Skeletal muscle cell (primary cell): ENCODE measurements around the gene SHC3.

Experiments used
- DNase-seq: peaks from one replicate; pipeline ENCODE4 v3.0.0-alpha.2; 2010; ENCODE audit warnings: low read depth
- H3K4me3 ChIP-seq: 2 replicates; pipeline ENCODE4 v1.5.1; 2011; ENCODE audit warnings: low read depth, mild to moderate bottlenecking, control low read depth, low read length, moderate library complexity

Gene SHC3

DNA sequence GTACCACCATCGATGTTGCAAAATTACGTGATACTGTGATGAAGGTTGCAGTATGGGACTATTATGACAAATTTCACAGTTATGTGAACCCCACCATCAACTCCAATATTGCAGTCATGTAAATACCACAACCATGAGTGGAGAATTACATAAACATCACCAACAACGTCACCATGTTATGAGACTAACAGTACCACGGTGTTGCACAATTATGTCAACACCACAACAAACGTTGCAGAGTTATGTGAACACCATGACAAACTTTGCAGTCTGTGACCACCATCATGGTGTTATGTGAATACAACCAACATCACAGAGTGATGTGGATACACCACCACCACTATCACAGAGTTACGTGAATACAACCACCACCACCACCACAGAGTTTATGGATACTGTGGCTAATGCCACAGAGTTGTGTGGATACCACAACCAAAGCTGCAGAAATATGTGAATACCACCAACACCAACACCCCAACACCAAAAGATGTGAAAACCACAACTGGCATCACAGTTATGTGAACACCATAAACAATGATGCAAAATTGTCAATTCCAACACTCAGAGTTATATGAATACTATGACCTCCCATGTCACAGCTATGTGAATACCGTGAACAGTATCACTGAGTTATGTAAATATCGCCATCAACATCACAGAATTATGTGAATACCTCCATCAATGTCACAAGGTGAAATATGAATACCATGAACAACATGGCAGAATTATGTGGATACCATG lies 62.4 kb downstream of the SHC3 start:
- peak; percentile 49 for DNase-seq
- no peak overlapping the region for H3K4me3 ChIP-seq

DNA sequence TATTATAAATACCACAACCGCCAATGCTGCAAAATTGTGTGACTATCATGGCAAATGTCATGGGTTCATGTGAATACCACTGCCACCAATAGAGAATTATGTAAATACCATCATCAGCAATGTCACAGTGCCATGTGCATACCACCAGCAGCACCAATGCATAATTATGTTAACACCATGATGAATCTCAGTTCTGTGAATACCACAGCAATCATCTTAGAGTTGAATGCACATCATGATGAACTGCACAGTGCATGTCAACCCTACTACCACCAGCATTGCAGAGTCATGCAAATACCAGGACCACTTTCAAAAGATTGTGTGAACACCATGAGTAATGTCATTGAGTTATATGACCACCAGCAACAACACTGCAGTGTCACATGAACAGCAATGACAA lies 63.2 kb downstream of the SHC3 start:
- no peak for DNase-seq
- H3K4me3 ChIP-seq, result no peak overlapping the region

DNA sequence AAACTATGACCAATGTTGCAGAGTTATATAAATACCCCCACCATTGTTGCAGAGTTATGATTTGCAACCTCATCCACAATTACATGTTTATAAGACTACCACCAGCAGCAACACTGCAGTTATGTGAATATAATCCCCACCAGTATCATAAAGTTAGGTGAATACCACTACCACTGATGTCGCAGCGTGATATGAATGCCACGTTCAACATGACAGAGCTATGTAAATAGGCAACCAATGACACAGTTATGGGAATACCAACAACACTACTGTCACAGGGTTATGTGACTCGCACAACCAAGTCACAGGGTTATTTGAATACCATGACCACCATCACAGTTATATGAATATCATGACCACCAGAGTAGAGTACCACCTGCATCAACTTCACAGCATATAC lies 63.9 kb downstream of the SHC3 start:
- no peak overlapping the region for H3K4me3 ChIP-seq
- no peak for DNase-seq

DNA sequence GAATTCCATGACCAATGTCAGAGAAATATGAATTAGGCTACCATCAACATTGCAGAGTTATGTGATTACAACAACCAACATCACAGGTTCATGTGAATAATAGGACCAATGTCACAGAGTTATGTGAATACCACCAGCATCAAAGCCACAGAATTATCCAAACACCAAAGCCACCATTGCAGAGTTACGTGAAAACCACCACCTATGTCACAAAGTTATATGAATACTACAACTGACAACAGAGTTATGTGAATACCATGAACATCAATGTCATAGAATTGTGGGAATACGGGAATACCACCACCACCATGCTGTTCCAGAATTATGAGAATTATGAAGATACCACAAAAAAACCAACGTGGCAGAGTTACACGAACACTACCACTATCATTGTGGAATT lies 64.8 kb downstream of the SHC3 start:
- no peak overlapping the region for H3K4me3 ChIP-seq

DNA sequence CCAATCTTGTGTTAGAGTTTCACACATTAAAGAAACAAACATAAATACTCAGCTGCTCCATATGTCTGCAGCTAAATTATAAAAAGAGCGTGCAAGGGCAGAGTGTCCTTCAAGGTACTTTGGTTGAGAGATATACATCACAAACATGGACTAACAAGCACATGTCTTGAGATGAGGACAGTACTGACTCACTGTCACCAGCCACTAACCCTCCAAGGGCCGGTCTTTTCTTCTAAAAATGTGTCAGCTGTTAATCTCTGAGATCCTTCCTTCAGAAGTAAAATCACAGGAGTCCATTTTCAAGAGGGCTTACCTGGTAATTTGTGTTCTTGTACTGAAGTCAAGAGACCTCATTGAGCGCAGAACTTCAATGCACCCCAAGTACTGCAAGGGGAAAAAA lies 66.4 kb downstream of the SHC3 start:
- no peak overlapping the region for H3K4me3 ChIP-seq
- DNase-seq, result no peak

More for the DNA sequence above, 64.8 kb downstream of the SHC3 start:
- DNase-seq, result no peak

DNA sequence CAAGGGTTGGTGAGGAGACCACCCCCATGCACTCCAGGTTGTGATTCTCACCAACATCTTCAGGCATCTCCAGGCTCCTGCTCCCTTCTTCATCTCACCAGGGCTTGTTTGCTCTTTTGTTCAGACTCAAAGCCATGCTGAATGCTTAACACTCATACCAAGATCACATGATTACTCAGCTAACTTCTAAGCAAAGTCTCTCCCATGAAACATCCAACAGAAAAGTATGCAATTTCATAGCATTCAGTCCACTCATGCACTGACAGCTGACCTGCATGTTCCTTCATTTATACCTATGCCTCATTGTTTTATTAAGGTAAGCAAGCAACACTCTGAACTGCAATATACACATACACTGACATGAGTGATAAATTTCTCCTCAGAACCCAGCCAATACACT lies 69.0 kb downstream of the SHC3 start:
- no peak for DNase-seq
- H3K4me3 ChIP-seq, result no peak overlapping the region

DNA sequence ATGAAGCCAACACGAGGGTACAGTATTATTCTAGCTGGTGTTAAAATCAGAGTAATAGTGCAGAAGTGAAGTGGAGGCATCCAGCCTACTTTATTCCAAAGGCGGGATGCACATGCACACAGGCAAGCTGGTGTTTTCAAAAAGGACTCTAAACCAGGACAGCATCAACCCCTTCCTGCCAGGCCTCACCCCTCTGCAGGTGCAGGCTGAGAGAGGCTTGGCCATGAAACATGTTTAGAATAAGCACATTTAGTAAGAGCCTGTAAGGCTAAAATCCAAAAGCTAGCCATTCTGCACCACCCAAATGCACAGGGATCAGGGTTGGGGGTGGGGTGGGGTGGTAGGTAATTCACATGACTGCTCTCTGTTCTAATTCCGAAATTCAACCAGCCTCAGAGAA lies 71.2 kb downstream of the SHC3 start:
- DNase-seq, result no peak
- H3K4me3 ChIP-seq, result no peak overlapping the region

DNA sequence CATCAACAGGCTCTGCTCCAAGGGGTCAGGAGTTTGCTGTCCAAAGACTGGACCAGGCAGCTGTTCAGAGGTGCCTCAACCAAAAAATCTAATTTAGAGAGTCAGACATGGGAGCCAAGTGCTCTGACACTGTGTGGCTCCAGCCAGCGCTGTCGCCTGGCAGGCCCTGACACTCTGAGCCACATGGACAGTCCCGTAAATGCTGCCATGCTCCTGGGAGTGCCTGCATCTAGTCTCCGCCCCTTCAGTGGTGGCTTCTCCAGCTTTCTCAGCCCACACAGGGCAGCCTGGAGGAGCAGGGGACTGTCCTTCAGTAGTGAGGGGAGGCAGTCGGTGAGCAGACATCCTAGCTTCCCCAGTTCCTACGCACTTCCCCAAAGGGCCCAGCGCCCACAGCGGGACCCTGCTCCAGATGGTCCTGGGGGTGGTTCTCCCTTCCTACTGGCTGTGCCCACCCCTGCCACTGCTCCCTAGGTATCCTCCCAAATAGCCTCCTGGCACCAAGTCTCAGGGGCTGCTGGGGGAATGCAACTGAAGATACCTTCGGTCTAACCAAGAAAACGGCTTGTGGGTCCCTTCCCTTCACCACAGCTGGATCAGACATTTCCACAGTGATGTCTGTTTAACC lies 72.3 kb downstream of the SHC3 start:
- no peak for DNase-seq
- no peak overlapping the region for H3K4me3 ChIP-seq

DNA sequence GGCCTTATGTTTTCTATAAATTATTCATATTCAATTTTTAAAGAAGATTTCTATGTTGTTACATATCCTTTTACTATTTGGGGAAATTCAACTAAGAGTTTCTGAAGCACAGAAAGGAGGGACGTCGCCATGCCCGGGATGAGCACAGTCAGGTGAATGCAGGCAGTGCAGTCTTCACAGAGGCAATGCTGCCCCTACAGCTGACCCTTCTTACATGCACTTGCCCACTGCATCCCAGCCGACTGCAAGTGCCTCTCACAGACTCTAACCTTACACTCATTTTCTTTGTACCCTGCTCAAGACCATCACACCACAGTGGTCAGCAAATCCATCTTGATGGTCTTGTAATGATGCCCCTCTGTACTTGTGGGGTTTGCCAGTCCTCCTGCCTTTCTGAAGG lies 73.8 kb downstream of the SHC3 start:
- no peak for DNase-seq
- H3K4me3 ChIP-seq, result no peak overlapping the region

DNA sequence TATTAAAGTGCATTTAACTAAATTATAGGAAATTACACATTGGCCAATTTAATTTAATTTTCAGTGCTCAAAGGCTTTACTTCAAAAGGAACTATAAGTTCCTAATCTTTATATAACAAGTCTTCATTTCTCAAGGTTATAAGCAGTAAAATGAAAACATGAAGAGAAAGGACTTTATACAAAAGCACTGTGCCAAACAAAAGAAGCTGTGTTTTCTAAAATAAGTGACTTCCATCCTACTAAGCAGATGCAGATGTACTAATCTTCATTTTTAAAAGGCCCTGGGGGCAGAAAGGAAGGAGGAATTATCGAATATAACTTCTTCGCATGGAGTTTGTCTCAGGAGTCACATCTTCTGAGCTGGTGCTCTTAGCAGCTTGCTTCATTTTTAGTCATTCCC lies 81.4 kb downstream of the SHC3 start:
- H3K4me3 ChIP-seq, result no peak overlapping the region
- no peak for DNase-seq

DNA sequence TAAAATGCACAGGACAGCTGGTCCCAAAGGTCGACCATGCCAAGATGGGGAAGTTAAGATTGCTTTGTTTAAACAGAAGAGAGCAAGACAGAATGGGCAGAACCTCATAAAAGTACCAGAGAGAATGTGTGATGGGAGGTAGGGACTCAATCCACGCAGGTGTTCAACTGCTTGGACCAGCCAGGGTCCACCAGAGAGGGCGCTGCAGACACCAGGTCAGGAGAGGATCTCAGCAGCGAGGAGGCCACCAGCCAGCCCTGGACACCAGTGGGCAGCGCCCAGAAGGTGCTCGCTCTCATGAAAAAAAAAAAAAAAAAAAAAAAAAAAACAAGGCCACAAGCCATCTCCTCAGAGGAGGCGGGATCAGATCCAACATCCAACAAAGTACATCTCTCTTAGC lies 81.8 kb downstream of the SHC3 start:
- no peak for DNase-seq
- no peak overlapping the region for H3K4me3 ChIP-seq

DNA sequence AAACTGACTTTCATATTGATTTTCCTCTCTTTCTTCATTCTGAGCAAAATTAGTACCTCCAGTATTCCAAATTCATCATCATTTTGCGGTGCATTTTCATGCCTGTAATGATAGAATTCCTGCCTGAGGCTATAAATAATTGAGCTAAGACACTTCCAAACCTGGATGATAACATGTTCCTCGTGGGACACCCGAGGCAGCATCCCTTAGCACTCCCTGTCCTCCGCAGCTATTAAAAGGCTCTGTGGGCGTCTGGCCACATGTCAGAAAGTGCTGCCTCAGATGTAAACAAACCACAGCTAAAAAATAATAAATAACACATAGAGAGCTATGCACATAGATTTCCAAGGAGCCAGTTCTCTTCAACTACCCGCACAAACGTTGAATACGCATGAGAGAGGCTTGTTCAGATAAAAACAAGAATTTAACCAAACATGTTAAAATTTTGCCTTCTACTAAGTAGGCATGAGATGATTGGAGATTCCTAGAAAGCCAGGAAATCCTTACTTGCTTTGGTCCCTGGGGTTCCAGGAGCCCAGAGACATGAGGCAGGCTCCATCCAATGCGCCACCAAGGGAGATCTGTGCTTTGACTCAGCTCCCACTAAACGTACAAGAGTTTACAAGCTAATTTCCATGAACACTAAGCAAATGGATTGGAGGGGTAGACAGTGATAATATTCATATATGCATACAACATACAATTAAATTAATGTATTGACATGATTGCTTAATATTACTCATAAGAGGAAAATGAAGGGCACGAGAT lies 82.7 kb downstream of the SHC3 start:
- DNase-seq, result peak; percentile 10

DNA sequence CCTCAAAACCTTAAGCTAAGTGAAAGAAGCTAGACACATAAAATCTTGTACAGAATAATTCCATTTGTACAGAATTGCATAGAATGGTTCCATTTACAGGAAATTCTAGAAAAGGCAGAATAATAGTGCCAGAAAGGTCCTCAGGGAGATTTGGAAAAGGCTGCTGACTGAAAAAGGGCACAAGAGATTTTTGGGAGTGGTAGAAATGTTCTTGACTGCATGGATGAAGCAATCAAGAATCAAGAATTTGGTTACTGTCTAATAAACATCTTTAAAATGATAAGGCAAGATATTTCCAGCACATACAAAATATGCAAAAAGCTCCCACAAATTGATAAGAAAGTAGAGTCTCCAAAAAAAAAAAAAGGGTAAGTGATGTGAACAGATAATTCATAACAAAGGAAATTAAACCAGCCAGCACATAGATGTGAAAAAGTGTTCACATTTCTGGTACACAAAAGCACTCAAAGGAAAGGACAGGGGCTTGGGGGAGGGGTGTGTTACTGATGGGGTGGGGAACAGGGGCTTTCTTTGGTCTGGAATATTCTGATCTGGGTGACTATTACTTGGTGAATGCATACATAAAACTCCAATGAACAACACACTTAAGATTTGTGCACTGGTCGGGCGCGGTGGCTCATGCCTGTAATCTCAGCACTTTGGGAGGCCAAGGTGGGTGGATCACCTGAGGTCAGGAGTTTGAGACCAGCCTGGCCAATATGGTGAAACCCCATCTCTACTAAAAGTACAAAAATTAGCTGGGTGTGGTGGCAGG lies 85.2 kb downstream of the SHC3 start:
- no peak for DNase-seq
- H3K4me3 ChIP-seq, result no peak overlapping the region

More for the DNA sequence above, 82.7 kb downstream of the SHC3 start:
- H3K4me3 ChIP-seq, result no peak overlapping the region

DNA sequence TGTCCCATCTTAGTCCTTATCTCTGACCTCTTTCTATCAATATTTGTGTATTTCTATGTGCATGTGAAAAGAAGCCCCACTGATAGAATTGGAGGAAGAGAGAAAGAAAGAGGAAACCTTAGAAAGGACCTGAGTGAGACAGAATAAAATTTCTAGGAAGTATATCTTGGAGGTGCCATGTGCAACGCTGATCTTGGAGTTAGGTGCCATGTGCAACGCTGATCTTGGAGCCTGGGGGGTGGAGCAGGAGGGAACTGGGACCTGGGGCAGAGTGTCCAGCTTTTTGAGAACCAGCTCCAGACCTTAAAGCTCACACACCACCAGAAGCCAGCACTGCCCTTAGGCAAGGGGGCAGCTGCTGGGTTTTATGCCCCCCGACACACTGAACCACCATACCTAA lies 89.4 kb downstream of the SHC3 start:
- no peak for DNase-seq
- no peak overlapping the region for H3K4me3 ChIP-seq

DNA sequence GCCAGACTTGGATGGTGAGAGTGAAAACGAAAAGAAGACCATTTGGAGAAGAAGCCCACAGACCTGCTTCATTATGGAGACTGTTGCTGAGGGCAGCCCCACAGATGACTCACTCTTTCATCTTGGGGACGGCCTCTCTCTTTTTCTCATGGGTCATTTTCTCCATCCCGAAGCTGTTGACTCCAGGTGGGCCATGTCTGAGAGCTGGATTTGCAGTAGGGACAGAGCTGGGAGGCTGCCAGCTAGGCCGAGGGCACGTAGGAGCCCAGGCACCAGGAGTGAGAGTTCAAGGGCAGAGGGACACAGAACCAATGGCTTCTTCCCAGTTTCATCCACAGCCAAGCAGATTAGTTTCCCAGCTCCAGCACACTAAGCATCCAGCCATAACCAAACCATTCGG lies 95.0 kb downstream of the SHC3 start:
- H3K4me3 ChIP-seq, result no peak overlapping the region
- DNase-seq, result no peak

DNA sequence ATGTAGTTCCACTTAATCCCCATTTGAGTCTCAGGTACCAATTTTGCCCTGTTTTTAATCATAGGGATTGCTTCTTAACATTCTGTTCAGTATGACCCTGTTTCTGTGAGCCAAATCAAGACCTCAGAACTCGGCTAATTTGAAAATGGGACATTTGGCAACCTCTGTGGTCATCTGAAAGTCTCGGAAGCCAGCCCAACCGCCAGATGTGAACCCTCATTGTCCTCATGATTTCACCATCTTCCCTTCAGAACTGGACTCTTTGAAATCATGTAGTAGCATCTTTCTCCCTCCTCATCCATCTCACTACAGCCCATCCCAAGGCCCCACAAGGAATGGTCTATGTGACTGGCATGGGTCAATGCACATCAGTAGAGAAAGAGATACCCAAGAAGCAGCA lies 98.4 kb downstream of the SHC3 start:
- H3K4me3 ChIP-seq, result no peak overlapping the region
- no peak for DNase-seq

DNA sequence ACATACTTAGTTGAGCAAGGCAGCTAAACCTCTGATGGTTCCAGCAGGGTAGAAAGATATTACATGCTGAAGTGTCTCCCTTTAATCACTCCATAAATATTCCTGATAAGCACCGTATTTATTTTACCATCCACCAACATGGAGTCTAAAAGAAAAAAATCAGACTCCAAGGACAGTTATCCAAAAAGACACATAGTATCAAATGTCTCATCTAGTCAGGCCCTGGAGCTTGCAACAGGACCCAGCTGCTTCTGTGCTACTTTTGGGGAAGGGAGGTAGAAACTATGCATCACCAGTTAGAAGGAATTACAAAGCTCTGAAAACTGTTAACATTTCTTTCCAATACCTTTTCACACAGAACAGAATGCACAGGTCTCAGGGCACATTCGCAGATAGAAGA lies 99.2 kb downstream of the SHC3 start:
- no peak for DNase-seq
- H3K4me3 ChIP-seq, result no peak overlapping the region

DNA sequence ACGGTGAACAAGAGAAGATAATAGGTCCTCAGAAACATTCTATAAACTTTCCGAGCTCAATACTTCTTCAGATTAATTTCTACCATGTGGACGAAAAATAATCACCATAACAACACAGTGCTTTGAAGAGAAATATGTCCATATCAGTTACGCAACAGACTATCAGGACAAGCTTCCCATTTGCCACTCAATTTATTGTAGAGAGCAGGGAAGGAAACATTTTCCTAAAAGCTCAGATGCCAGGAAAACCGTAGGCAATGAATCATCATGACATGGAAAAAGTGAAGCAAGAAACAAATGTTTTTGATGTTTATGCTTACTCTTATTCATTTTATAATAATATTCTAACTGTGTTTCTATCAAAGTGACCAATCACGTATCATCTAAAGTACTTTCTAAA lies 99.8 kb downstream of the SHC3 start:
- H3K4me3 ChIP-seq, result no peak overlapping the region
- peak; percentile 7 for DNase-seq

DNA sequence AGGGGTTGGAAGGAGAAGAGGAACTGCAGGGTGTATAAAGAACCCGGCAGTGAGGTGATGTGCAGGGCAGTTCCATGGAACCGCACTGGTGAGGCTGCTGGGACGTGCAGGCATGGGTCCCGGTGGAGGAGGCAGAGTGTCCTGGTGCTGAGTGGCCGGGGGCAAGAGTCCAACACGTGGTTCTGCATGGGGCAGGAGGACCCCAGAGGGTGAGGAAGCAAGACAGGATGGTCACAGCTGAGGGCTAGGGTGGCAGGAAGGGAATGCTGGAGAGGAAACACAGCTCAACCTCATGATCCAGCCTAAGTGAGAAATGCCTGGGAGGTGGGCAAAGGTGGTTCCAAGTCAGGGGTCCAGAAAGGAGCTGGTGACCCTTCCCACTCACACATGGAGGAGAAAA lies 100.2 kb downstream of the SHC3 start:
- no peak for DNase-seq
- no peak overlapping the region for H3K4me3 ChIP-seq

DNA sequence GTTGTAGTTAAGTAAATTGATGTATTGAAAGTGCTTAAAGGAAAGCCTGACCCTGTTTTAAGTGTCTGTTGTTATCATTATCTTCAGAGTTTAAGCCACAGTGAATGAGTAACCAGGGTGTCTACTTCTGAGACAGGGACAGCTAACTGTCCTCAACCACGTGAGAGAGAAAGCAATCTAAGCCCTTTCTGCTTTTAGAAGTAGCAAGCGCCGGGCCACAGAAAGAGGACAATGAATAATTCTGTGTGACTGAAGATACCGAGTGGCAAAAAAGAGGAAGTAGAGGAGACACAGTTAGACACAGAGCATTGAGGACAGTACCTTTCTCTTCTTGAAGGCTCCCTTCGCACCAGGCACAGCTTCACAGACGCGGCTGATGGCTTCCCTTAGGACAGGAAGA lies 101.1 kb downstream of the SHC3 start:
- H3K4me3 ChIP-seq, result no peak overlapping the region
- DNase-seq, result no peak
